Activated CD4-positive, CD25-positive, alpha-beta regulatory T cell (primary cell): ENCODE measurements around the gene ESPNL.
"Not testable (repeated sequence)": the region's sequence is repeated elsewhere in the genome, so short reads cannot be mapped to it uniquely, and the experiment has no call there.

Experiments used
- DNase-seq, 4 experiments: peaks; one replicate each; lab custom pipeline; 2025; lab: John Stamatoyannopoulos, UW

Gene ESPNL

GRCh38 chr2:238100049-238100820, at the start of gene ESPNL:
Gene ESPNL, plus strand, starts transcription at chr2:238100340. Its CDS starts 80 bp downstream, at chr2:238100420.
- DNase-seq, result no peak

- no peak for DNase-seq
Observed at GRCh38 chr2:238053191-238053776, 46.9 kb upstream of the ESPNL start.

GRCh38 chr2:238055841-238056240, 44.3 kb upstream of the ESPNL start:
- DNase-seq, result no peak

GRCh38 chr2:238057696-238058575, 42.2 kb upstream of the ESPNL start:
- not testable (repeated sequence) for DNase-seq

GRCh38 chr2:238059505-238059904, 40.6 kb upstream of the ESPNL start:
- DNase-seq, result no peak

GRCh38 chr2:238060096-238060541, 40.0 kb upstream of the ESPNL start:
- DNase-seq, result no peak

- DNase-seq, result peak; percentile 91 to 98 (median 94)
Observed at GRCh38 chr2:238060542-238061314, 39.4 kb upstream of the ESPNL start, which contains the start of gene SCLY. Gene SCLY, plus strand, starts transcription at chr2:238061001. Its CDS starts 54 bp downstream, at chr2:238061055.

- DNase-seq, result no peak
Observed at GRCh38 chr2:238061315-238062202, 38.6 kb upstream of the ESPNL start.

- DNase-seq, result no peak
Observed at GRCh38 chr2:238063414-238064189, 36.5 kb upstream of the ESPNL start.

- DNase-seq, result no peak
Observed at GRCh38 chr2:238064376-238064775, 35.8 kb upstream of the ESPNL start.

- no peak for DNase-seq
Observed at GRCh38 chr2:238065071-238065846, 34.9 kb upstream of the ESPNL start.

- no peak for DNase-seq
Observed at GRCh38 chr2:238066218-238066617, 33.9 kb upstream of the ESPNL start.

- not testable (repeated sequence) for DNase-seq
Observed at GRCh38 chr2:238066718-238067117, 33.4 kb upstream of the ESPNL start.

- no peak for DNase-seq
Observed at GRCh38 chr2:238067939-238068338, 32.2 kb upstream of the ESPNL start.

GRCh38 chr2:238069021-238069709, 31.0 kb upstream of the ESPNL start:
- DNase-seq, result no peak

GRCh38 chr2:238069877-238070276, 30.3 kb upstream of the ESPNL start:
- DNase-seq, result no peak

- DNase-seq, result no peak
Observed at GRCh38 chr2:238075397-238075796, 24.7 kb upstream of the ESPNL start.

- no peak for DNase-seq
Observed at GRCh38 chr2:238077292-238077691, 22.8 kb upstream of the ESPNL start.
